OCI-LY3 (cell line): ENCODE measurements around the gene CFAP73.

Experiments
- H2AFZ ChIP-seq: fragments of 200-600, 300-600 bp; shearing (Covaris generic); 2 replicates; pipeline ENCODE4 v1.6.0; 2014; ENCODE audit warnings: antibody characterized with exemption, low read depth, low read length
- H3K27ac ChIP-seq: fragments of 200-600, 300-600 bp; sonication (generic); 2 replicates; pipeline ENCODE4 v1.5.1; 2014; ENCODE audit warnings: mild to moderate bottlenecking, low read length, moderate library complexity, mixed read lengths
- H3K27me3 ChIP-seq: fragments of 200-600, 300-600 bp; sonication (generic); 2 replicates; pipeline ENCODE4 v1.6.1; 2014; ENCODE audit warnings: low read depth, low read length, mixed read lengths
- H3K36me3 ChIP-seq: fragments of 200-600, 300-600 bp; sonication (generic); replicated peaks from 2 replicates; pipeline ENCODE3; 2014; ENCODE audit warnings: low read depth, low read length, mixed read lengths
- H3K4me1 ChIP-seq: fragments of 300-600, 200-600 bp; sonication (generic); 2 replicates; pipeline ENCODE4 v1.6.1; 2014; ENCODE audit warnings: low read length, mixed read lengths
- H3K4me2 ChIP-seq: fragments of 200-600, 300-600 bp; sonication (generic); 2 replicates; pipeline ENCODE4 v1.6.1; 2014; ENCODE audit warnings: low read length, mixed read lengths
- H3K4me3 ChIP-seq: fragments of 300-600, 200-600 bp; sonication (generic); 2 replicates; pipeline ENCODE4 v1.5.1; 2014; ENCODE audit warnings: antibody characterized with exemption, mild to moderate bottlenecking, low read length, moderate library complexity
- H3K79me2 ChIP-seq: fragments of 300-600, 200-600 bp; shearing (Covaris generic); 2 replicates; pipeline ENCODE4 v1.6.1; 2014; ENCODE audit warnings: mild to moderate bottlenecking, low read length, mixed read lengths
- H3K9ac ChIP-seq: fragments of 300-600, 200-600 bp; shearing (Covaris generic); 2 replicates; pipeline ENCODE4 v1.6.0; 2014; ENCODE audit warnings: mild to moderate bottlenecking, low read length, moderate library complexity
- H3K9me3 ChIP-seq: fragments of 200-600, 300-600 bp; shearing (Covaris generic); 2 replicates; pipeline ENCODE4 v1.6.1; 2014; ENCODE audit warnings: low read length, mixed read lengths; ENCODE audit not compliant: insufficient read depth
- H4K20me1 ChIP-seq: fragments of 200-600, 300-600 bp; sonication (generic); 2 replicates; pipeline ENCODE4 v1.6.1; 2016; ENCODE audit warnings: low read length, mixed read lengths; ENCODE audit not compliant: insufficient read depth
- EZH2phosphoT487 ChIP-seq: fragments of 200-600 bp; shearing (Covaris generic); IDR thresholded peaks from 2 replicates; pipeline ENCODE4 v1.6.1; 2018; ENCODE audit warnings: antibody characterized with exemption, mixed run types, low read depth
- TF ChIP-seq, protein P1 (sequence below): fragments of 200-600, 300-600 bp; sonication (generic); IDR thresholded peaks from 2 replicates; pipeline ENCODE4 v1.5.1; 2014; ENCODE audit warnings: antibody characterized with exemption, low read length, low read depth

CFAP73 gene

GRCh38 chr12:113151655-113152054, 2.1 kb downstream of the CFAP73 start:
- no peaks in the 10 kb centered on the region for H3K79me2 ChIP-seq
- H3K27me3 ChIP-seq, result peaks cover 13% of the 10 kb centered on the region
- H3K9ac ChIP-seq, result no peak overlapping the region
- no peak overlapping the region for H3K27ac ChIP-seq
- no peak for TF ChIP-seq EZH2phosphoT487
- TF ChIP-seq, protein P1, sequence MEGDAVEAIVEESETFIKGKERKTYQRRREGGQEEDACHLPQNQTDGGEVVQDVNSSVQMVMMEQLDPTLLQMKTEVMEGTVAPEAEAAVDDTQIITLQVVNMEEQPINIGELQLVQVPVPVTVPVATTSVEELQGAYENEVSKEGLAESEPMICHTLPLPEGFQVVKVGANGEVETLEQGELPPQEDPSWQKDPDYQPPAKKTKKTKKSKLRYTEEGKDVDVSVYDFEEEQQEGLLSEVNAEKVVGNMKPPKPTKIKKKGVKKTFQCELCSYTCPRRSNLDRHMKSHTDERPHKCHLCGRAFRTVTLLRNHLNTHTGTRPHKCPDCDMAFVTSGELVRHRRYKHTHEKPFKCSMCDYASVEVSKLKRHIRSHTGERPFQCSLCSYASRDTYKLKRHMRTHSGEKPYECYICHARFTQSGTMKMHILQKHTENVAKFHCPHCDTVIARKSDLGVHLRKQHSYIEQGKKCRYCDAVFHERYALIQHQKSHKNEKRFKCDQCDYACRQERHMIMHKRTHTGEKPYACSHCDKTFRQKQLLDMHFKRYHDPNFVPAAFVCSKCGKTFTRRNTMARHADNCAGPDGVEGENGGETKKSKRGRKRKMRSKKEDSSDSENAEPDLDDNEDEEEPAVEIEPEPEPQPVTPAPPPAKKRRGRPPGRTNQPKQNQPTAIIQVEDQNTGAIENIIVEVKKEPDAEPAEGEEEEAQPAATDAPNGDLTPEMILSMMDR, result no peak
- no peak overlapping the region for H3K4me2 ChIP-seq
- H4K20me1 ChIP-seq, result no peaks in the 10 kb centered on the region; the same call in 1 of the 2 replicates
- no peaks in the 10 kb centered on the region for H3K36me3 ChIP-seq
- no peak overlapping the region for H3K4me3 ChIP-seq
- H3K4me1 ChIP-seq, result peaks cover 2% of the 10 kb centered on the region; the same call in 1 of the 2 replicates
- H3K9me3 ChIP-seq, result no peaks in the 10 kb centered on the region
- H2AFZ ChIP-seq, result no peak overlapping the region

- no peak for TF ChIP-seq EZH2phosphoT487
- TF ChIP-seq, protein P1, result no peak
- peak overlapping the region; percentile 79 for H3K4me3 ChIP-seq
- 0 out of 2 replicates have a peak overlapping the region, but pooled peaks have one; percentile 7 for H2AFZ ChIP-seq
- H3K79me2 ChIP-seq, result no peaks in the 10 kb centered on the region
- no peaks in the 10 kb centered on the region for H3K9me3 ChIP-seq
- H3K27ac ChIP-seq, result no peak overlapping the region
- H3K9ac ChIP-seq, result no peak overlapping the region; the same call in 1 of the 2 replicates
- peaks cover 2% of the 10 kb centered on the region; the same call in 1 of the 2 replicates for H3K4me1 ChIP-seq
- no peaks in the 10 kb centered on the region for H3K36me3 ChIP-seq
- no peaks in the 10 kb centered on the region; the same call in 1 of the 2 replicates for H4K20me1 ChIP-seq
- peaks cover 13% of the 10 kb centered on the region for H3K27me3 ChIP-seq
- peak overlapping the region; percentile 76 for H3K4me2 ChIP-seq
Measured at GRCh38 chr12:113152196-113152834, 2.8 kb downstream of the CFAP73 start.

GRCh38 chr12:113152835-113153814, 3.6 kb downstream of the CFAP73 start:
- Histone ChIP-seq H3K79me2 (no peaks in the 10 kb centered on the region), H3K27ac (no peak overlapping the region), H3K27me3 (peaks cover 13% of the 10 kb centered on the region), H3K9me3 (no peaks in the 10 kb centered on the region), H3K4me3 (peak overlapping the region; percentile 79), H3K4me1 (peaks cover 2% of the 10 kb centered on the region; the same call in 1 of the 2 replicates), H3K9ac (peak overlapping the region; percentile 22; the same call in 1 of the 2 replicates), H2AFZ (peak overlapping the region; percentile 87), H3K36me3 (peaks cover under 1% of the 10 kb centered on the region), H3K4me2 (peak overlapping the region; percentile 76), H4K20me1 (no peaks in the 10 kb centered on the region; the same call in 1 of the 2 replicates)
- TF ChIP-seq, protein P1, result peak; percentile 36; the same call in 1 of the 2 replicates
- TF ChIP-seq EZH2phosphoT487, result no peak
